Measurements from ENCODE around the gene CRMP1.
"Not testable (repeated sequence)": the region's sequence is repeated elsewhere in the genome, so short reads cannot be mapped to it uniquely, and the experiment has no call there.

The CRMP1 gene

DNA sequence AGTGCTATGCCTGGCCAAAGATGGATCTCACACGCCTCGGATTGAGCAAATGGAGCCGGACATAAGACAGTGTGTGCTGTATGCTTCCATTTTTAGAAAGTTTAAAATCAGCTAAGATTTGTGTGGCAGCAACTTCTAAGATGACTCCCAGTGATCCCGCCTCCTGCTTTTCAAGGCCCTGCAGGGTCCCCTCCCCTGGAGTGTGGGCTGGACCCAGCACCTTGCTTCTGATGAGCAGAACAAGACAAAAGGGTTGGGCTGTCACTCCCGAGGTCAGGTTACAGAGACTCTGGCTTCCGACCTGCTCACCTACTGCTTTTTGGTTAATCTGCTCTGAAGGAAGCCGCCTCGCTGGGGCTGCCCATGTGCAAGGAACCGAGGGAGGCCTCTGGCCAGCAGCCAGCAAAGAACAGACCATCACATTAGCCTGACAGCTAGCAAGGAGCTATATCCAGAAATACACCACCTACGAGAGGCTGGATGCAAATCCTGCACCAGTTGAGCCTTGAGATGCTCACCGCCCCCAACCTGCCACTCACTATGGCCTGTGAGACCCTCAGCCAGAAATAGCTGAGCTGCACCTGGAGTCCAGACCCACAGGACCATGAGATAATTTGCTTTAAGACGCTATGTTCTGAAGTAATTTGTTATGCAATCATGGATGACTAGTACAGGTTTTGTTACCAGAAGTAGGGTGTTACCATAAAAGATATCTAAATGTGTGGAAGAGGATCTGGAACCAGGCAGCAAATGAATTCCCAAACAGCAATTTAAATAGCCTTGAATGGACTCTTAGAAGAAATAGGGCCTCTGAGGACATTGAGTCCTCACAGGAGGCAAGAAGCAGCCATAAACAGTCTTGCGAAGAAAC lies 47.6 kb downstream of the CRMP1 start:
- TF ChIP-seq, protein P1, sequence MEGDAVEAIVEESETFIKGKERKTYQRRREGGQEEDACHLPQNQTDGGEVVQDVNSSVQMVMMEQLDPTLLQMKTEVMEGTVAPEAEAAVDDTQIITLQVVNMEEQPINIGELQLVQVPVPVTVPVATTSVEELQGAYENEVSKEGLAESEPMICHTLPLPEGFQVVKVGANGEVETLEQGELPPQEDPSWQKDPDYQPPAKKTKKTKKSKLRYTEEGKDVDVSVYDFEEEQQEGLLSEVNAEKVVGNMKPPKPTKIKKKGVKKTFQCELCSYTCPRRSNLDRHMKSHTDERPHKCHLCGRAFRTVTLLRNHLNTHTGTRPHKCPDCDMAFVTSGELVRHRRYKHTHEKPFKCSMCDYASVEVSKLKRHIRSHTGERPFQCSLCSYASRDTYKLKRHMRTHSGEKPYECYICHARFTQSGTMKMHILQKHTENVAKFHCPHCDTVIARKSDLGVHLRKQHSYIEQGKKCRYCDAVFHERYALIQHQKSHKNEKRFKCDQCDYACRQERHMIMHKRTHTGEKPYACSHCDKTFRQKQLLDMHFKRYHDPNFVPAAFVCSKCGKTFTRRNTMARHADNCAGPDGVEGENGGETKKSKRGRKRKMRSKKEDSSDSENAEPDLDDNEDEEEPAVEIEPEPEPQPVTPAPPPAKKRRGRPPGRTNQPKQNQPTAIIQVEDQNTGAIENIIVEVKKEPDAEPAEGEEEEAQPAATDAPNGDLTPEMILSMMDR (IDR thresholded peaks at IDR 0.05; ENCODE audit: low read length, missing control alignments): no peak
- no peak for DNase-seq (ENCODE audit: low read depth)
- H3K4me3 ChIP-seq (replicated peaks; ENCODE audit: low read depth, low read length): no peak overlapping the region

DNA sequence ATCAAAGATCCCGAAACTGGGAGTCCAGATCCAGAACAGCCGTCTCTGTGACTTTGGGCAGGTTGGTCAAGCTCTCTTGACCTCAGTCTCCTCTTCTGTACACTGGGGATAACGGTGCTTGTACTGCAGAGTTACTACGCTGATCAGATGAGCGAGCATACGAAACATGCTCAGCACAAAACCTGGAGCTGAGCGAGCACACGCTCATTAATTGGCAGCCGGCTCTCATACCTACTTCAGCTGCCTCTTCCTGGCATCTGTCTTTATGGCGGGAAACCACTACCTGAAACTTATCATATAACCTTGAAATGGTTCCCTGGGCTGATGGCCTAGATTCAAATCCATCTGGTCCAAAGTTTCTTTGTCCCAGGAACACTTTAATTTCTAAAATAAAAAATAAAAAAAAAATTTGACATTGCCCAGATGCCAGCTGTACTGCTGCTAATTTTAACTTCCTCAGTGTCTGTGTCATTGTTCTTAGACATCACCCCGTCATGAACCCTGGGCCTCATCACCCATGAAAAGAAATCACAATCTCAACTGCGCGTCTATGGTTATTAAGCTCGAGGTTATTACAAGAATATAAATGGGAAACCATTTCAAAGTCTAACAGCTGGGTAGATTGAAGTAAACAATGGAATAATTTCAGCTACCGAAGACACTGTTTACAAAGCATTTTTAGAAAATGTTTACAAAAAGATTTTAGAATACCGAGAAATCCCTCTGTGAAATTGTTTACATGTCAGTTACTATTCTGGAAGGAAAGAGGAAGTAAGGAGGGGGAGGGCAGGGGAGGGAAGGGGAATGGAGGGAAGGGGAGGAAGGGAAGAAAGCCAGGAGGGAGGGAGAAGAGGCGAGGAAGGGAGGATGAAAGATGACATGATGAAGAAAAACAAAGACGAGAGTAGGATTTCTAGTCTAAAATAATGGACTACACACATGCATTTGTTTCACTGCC lies 49.0 kb downstream of the CRMP1 start:
- TF ChIP-seq, protein P1 (IDR thresholded peaks at IDR 0.05; ENCODE audit: low read length, missing control alignments): no peak
- H3K4me3 ChIP-seq (replicated peaks; ENCODE audit: low read depth, low read length): no peak overlapping the region
- no peak for DNase-seq (ENCODE audit: low read depth)

DNA sequence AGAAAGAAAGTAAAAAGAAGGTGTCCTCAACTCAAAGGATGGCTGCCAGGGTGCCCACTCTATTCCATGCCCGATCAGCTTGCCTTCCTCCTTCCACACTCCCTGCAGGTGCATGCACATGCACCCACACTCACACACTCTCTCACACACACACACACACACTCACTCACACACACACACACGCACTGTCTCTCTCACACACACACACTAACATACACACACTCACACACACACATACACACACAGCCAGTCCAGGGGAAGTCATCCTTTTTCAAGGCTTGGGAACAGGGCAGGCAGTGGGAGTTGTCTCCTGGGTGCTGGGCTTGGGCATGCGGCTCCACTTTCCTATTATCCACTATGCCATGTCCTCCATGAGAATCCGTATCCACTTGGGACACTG lies 50.4 kb downstream of the CRMP1 start:
- TF ChIP-seq, protein P1 (IDR thresholded peaks at IDR 0.05; ENCODE audit: low read length, missing control alignments): no peak

DNA sequence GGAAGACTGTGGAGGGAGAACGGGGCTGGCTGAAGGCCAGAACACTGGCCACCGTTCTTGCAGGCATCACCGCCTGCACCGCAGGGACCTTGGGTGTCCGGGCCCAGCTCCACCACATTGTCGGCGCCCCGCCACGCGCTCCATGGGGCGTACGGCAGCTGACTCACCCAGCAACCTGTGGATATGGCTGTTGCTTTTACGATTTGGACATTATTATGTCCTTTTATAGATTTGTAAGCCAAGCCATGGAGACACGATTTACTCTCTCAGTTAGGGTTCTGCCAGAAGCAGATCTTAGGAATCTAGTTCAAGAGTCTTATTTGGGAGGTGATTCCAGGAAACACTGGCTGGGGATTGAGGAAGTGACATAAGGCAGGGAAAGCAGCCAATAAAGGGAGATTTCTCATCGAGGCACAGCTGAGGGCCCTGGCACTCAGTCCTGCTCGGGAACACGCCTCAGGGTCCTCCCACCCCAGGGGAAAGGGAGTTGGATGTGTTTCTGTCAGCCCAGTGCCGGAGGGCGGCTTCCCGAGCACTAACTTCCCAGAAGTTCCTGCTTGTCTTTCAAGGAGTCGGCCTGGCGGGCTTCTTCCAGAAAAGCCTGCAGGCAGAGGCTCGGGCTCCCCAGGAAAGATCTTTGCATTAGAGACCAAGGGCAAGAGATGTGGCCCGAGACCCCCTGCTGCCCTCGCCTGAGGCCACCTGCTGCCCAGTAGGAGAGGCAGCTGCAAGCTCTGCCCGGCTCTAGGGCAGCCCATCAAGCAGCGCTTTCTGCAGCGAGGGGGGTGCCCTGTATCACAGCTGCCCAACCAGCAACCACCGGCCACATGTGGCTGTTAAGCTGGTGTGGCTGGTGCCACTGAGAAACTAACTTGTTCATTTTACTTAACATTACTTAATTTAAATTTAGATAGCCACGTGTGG lies 52.9 kb downstream of the CRMP1 start:
- no peak overlapping the region for H3K4me3 ChIP-seq (replicated peaks; ENCODE audit: low read depth, low read length)
- DNase-seq (ENCODE audit: low read depth): peak; percentile 77
- TF ChIP-seq, protein P1 (IDR thresholded peaks at IDR 0.05; ENCODE audit: low read length, missing control alignments): no peak

More for the DNA sequence above, 50.4 kb downstream of the CRMP1 start:
- DNase-seq (ENCODE audit: low read depth): no peak
- H3K4me3 ChIP-seq (replicated peaks; ENCODE audit: low read depth, low read length): no peak overlapping the region

DNA sequence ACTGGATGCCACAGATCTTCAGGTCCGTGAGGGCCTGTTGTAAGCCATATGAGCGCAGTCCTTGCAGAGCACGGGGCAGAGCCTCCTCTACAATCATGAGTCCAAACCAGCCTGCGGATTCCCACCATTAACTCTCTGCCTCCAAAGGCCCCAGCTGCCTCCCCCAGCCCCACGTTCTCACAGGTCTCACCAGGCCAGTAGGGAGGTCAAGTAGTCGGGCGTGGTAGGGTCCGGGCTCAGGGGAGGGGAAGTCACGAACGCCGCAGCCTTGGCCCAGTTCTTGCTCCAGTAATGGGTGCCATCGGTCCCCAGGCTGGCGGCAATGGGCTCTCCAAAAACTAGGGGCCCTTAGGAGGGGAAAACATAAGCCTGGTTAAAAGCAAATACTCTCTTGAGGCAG lies 53.6 kb downstream of the CRMP1 start:
- no peak overlapping the region for H3K4me3 ChIP-seq (replicated peaks; ENCODE audit: low read depth, low read length)
- TF ChIP-seq, protein P1 (IDR thresholded peaks at IDR 0.05; ENCODE audit: low read length, missing control alignments): no peak
- DNase-seq (ENCODE audit: low read depth): no peak

DNA sequence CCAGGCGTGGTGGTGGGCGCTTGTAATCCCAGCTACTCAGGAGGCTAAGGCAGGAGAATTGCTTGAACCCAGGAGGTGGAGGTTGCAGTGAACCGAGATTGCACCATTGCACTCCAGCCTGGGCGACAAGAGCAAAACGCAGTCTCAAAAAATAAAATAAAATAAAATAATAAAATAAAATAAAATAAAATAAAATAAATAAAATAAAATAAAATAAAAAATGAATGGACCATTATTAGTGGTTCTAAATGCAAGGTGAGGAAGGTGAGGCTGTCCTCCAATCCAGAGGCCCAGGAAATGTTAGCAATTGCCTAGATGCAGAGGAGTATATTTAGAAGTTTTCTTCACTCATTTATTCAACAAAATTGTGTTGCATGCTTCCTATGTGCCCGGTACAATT lies 55.4 kb downstream of the CRMP1 start:
- DNase-seq (ENCODE audit: low read depth): not testable (repeated sequence)

More for the DNA sequence above, 55.4 kb downstream of the CRMP1 start:
- H3K4me3 ChIP-seq (replicated peaks; ENCODE audit: low read depth, low read length): not testable (repeated sequence)

Measured in fibroblast of pulmonary artery (primary cell).